ENCODE data around the gene COL23A1. TPM values are rescaled to one million over a fixed set of nuclear protein-coding genes. Genes with fewer than 3 reads are reported as not detected.

Gene COL23A1
- total RNA-seq, 4 donors from 2014 or later = 2.5 to 3.4 (median 3.0) TPM

- TF ChIP-seq, protein P1, sequence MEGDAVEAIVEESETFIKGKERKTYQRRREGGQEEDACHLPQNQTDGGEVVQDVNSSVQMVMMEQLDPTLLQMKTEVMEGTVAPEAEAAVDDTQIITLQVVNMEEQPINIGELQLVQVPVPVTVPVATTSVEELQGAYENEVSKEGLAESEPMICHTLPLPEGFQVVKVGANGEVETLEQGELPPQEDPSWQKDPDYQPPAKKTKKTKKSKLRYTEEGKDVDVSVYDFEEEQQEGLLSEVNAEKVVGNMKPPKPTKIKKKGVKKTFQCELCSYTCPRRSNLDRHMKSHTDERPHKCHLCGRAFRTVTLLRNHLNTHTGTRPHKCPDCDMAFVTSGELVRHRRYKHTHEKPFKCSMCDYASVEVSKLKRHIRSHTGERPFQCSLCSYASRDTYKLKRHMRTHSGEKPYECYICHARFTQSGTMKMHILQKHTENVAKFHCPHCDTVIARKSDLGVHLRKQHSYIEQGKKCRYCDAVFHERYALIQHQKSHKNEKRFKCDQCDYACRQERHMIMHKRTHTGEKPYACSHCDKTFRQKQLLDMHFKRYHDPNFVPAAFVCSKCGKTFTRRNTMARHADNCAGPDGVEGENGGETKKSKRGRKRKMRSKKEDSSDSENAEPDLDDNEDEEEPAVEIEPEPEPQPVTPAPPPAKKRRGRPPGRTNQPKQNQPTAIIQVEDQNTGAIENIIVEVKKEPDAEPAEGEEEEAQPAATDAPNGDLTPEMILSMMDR (IDR thresholded peaks at IDR 0.05) = no peak
- no peak for TF ChIP-seq POLR2A (IDR thresholded peaks at IDR 0.05)
- no peak for DNase-seq (ENCODE audit: low spot score in 2 of 2)
- intact Hi-C loops (cut with DNase I; ENCODE audit: low total_unique reads) = no loop called here
- WGBS, 2 donors = 65 to 73% methylated on average over 8 of the region's 8 CpGs
- H3K4me3 ChIP-seq (ENCODE audit: low read depth, poor library complexity, severe bottlenecking) = no peak overlapping the region
These were observed 376.4 kb downstream of the COL23A1 start for GRCh38 chr5:178213748-178214151.

- DNase-seq (ENCODE audit: low spot score in 2 of 2) = no peak
- H3K4me3 ChIP-seq (ENCODE audit: low read depth, poor library complexity, severe bottlenecking) = no peak overlapping the region
- intact Hi-C loops (cut with DNase I; ENCODE audit: low total_unique reads) = no loop called here
- no peak for TF ChIP-seq POLR2A (IDR thresholded peaks at IDR 0.05)
- TF ChIP-seq, protein P1 (IDR thresholded peaks at IDR 0.05) = no peak
- 69 to 75% methylated on average over 4 of the region's 4 CpGs for WGBS, 2 donors
These were observed 377.2 kb downstream of the COL23A1 start for GRCh38 chr5:178213003-178213461.

- DNase-seq (ENCODE audit: low spot score in 2 of 2) = no peak
- H3K4me3 ChIP-seq (ENCODE audit: low read depth, poor library complexity, severe bottlenecking) = no peak overlapping the region
- intact Hi-C loops (cut with DNase I; ENCODE audit: low total_unique reads) = no loop called here
- WGBS, 2 donors = 92 to 97% methylated on average over 3 of the region's 3 CpGs
- TF ChIP-seq, protein P1 (IDR thresholded peaks at IDR 0.05) = no peak
- TF ChIP-seq POLR2A (IDR thresholded peaks at IDR 0.05) = no peak
These were observed 377.8 kb downstream of the COL23A1 start for GRCh38 chr5:178212241-178213002.

DNA sequence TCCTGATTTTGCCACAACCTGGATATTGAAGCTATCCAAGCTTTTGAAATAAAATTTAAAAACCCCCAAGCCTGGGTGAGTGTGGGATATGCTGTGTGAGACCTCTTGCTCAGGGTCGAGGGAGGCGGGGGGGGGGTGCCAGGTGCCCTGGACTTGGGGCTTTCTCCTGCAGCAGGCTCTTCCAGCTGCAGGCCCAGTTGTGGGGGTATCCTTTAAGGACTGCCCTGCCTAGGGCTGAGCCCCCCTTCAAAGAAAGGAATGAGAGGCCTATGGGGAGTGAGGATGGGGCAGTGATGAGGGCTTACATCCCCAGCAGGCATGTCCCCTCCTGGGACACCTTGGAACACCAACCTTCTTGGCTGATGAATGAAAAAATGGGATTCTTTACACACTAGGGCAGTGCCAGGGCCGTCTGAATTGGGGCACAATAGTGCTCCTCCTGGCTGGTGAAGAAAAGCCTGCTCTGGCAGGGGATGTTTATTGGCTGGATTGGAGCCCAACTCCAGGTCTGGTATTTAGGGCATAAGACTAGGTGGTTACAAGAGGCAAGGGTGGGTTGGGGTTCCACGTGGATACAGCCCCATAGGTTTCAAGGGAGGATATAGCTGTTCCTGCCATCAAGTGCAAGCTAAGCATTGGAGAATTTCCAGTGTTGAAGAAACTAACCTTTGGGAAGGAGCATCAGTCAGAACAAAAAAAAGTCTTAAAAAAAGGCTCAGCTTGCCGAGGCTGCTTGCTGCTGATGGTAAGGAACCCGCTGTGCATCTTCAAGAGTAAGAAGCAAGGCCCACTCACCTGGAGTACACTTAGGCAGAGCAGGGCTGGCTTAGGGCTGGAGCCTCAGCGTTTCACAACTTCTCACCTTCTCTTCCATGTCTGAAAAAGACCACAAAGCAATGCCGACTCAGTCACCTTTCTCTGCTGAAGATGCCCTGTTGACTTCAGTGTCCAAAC is 378.8 kb downstream of the COL23A1 start:
- DNase-seq (ENCODE audit: low spot score in 2 of 2) = no peak
- no peak overlapping the region for H3K4me3 ChIP-seq (ENCODE audit: low read depth, poor library complexity, severe bottlenecking)
- no peak for TF ChIP-seq POLR2A (IDR thresholded peaks at IDR 0.05)
- TF ChIP-seq, protein P1 (IDR thresholded peaks at IDR 0.05) = no peak
- 66 to 67% methylated on average over 8 of the region's 8 CpGs for WGBS, 2 donors
- intact Hi-C loops (cut with DNase I; ENCODE audit: low total_unique reads) = no loop called here

DNA sequence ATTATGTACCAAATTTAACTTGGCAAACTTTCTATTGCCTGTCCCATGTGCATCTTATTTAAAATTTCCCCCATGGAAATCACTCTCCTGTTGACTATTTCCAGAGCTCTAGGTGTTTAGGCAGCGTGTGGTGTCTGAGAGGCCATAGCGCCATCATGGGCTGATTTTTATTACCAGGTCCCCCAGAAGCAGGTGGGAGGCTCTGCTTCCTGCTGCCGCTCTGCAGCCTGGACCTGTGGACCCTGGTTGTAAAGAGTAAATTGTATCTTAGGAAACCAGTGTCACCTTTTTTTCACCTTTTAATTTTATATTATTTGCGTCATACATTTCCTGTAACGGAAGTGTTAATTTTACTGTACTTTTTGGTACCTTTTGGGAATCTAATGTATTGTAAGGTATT is 379.5 kb downstream of the COL23A1 start:
- no peak for TF ChIP-seq POLR2A (IDR thresholded peaks at IDR 0.05)
- TF ChIP-seq, protein P1 (IDR thresholded peaks at IDR 0.05) = no peak

More for the DNA sequence above, 379.5 kb downstream of the COL23A1 start:
- 89 to 95% methylated on average over 5 of the region's 5 CpGs for WGBS, 2 donors
- intact Hi-C loops (cut with DNase I; ENCODE audit: low total_unique reads) = no loop called here
- no peak overlapping the region for H3K4me3 ChIP-seq (ENCODE audit: low read depth, poor library complexity, severe bottlenecking)
- DNase-seq (ENCODE audit: low spot score in 2 of 2) = no peak

Data from lower leg skin (tissue), 4 donors.